Skin epidermis (tissue), 12 donors: ENCODE results near the gene RAB3GAP2.
"Not testable (repeated sequence)": the region's sequence is repeated elsewhere in the genome, so short reads cannot be mapped to it uniquely, and the experiment has no call there.

Source experiments
- H3K27ac ChIP-seq, 21 experiments: fragments of 200-600 bp; sonication (generic) in 11 of 21; one replicate each; pipeline ENCODE4 v1.5.0; 2020; ENCODE audit warnings: mild to moderate bottlenecking in 3 of 21, inconsistent platforms in 2 of 21, moderate library complexity in 2 of 21
- H3K4me3 ChIP-seq, 7 experiments: fragments of 200-600 bp; sonication (generic) in 2 of 7; one replicate each; pipeline ENCODE4 v1.5.0; 2020; ENCODE audit warnings: inconsistent platforms in 2 of 7, mild to moderate bottlenecking in 2 of 7, moderate library complexity in 1 of 7

The RAB3GAP2 gene

GRCh38 chr1:220272047-220272840 is at the start of gene RAB3GAP2:
RAB3GAP2 (minus strand) TSS chr1:220272453; CDS start chr1:220272337, 116 bp downstream.
- peak within 1 kb of the TSS; percentile 77 to 93 (median 81) for H3K4me3 ChIP-seq
- peak within 1 kb of the TSS; percentile 87 to 97 (median 92) for H3K27ac ChIP-seq

GRCh38 chr1:220321758-220322157 is 49.5 kb upstream of the RAB3GAP2 start:
- H3K27ac ChIP-seq, result no peak overlapping the region
- H3K4me3 ChIP-seq, result no peak overlapping the region

GRCh38 chr1:220320709-220321108 is 48.5 kb upstream of the RAB3GAP2 start:
- no peak overlapping the region for H3K27ac ChIP-seq

GRCh38 chr1:220318673-220319072 is 46.4 kb upstream of the RAB3GAP2 start:
- no peak overlapping the region for H3K27ac ChIP-seq
- H3K4me3 ChIP-seq, result no peak overlapping the region

More at GRCh38 chr1:220320709-220321108, 48.5 kb upstream of the RAB3GAP2 start:
- H3K4me3 ChIP-seq, result no peak overlapping the region

GRCh38 chr1:220317161-220317560 is 44.9 kb upstream of the RAB3GAP2 start:
- no peak overlapping the region for H3K27ac ChIP-seq

GRCh38 chr1:220316305-220316704 is 44.1 kb upstream of the RAB3GAP2 start:
- Histone ChIP-seq H3K27ac (no peak overlapping the region), H3K4me3 (no peak overlapping the region)

More at GRCh38 chr1:220317161-220317560, 44.9 kb upstream of the RAB3GAP2 start:
- no peak overlapping the region for H3K4me3 ChIP-seq

GRCh38 chr1:220315070-220315839 is 43.0 kb upstream of the RAB3GAP2 start:
- Histone ChIP-seq H3K4me3 (no peak overlapping the region), H3K27ac (no peak overlapping the region)

- no peak overlapping the region for H3K4me3 ChIP-seq
- no peak overlapping the region for H3K27ac ChIP-seq
These were observed 41.3 kb upstream of the RAB3GAP2 start for GRCh38 chr1:220313576-220313975.

- not testable (repeated sequence) for H3K4me3 ChIP-seq, H3K27ac ChIP-seq
These were observed 37.9 kb upstream of the RAB3GAP2 start for GRCh38 chr1:220310147-220310546.

- Histone ChIP-seq H3K27ac (no peak overlapping the region), H3K4me3 (no peak overlapping the region)
These were observed 35.4 kb upstream of the RAB3GAP2 start for GRCh38 chr1:220307607-220308006.

GRCh38 chr1:220306339-220306738 is 34.1 kb upstream of the RAB3GAP2 start:
- Histone ChIP-seq H3K4me3 (no peak overlapping the region), H3K27ac (no peak overlapping the region)

GRCh38 chr1:220303871-220304270 is 31.6 kb upstream of the RAB3GAP2 start:
- Histone ChIP-seq H3K27ac (no peak overlapping the region), H3K4me3 (no peak overlapping the region)

GRCh38 chr1:220301630-220302029 is 29.4 kb upstream of the RAB3GAP2 start:
- no peak overlapping the region for H3K27ac ChIP-seq
- H3K4me3 ChIP-seq, result no peak overlapping the region

- Histone ChIP-seq H3K27ac (peak overlapping the region in 18 of 21 experiments; percentile 4 to 85 (median 54)), H3K4me3 (no peak overlapping the region)
These were observed 28.3 kb upstream of the RAB3GAP2 start for GRCh38 chr1:220300442-220301121.

GRCh38 chr1:220299337-220299736 is 27.1 kb upstream of the RAB3GAP2 start:
- Histone ChIP-seq H3K27ac (no peak overlapping the region), H3K4me3 (no peak overlapping the region)

- H3K4me3 ChIP-seq, result no peak overlapping the region
- no peak overlapping the region for H3K27ac ChIP-seq
These were observed 26.4 kb upstream of the RAB3GAP2 start for GRCh38 chr1:220298470-220299205.

- Histone ChIP-seq H3K27ac (no peak overlapping the region), H3K4me3 (no peak overlapping the region)
These were observed 24.7 kb upstream of the RAB3GAP2 start for GRCh38 chr1:220296981-220297380.

GRCh38 chr1:220294846-220295301 is 22.6 kb upstream of the RAB3GAP2 start:
- Histone ChIP-seq H3K27ac (no peak overlapping the region), H3K4me3 (no peak overlapping the region)

- Histone ChIP-seq H3K4me3 (no peak overlapping the region), H3K27ac (no peak overlapping the region)
These were observed 19.3 kb upstream of the RAB3GAP2 start for GRCh38 chr1:220291580-220291979.
